Omental fat pad (tissue), 4 donors: Measurements from ENCODE around the gene ACTG2. TPM values are rescaled to one million over a fixed set of nuclear protein-coding genes. Genes with fewer than 3 reads are reported as not detected.

ENCODE experiments used
- ATAC-seq: fragments of 150-250 bp; one replicate; pipeline ENCODE4 v1.9.1; 2016; ENCODE audit warnings: mild to moderate bottlenecking, moderate library complexity; ENCODE audit not compliant: low FRiP score
- DNase-seq: peaks from one replicate; pipeline ENCODE4 v3.0.0-alpha.2; 2019; ENCODE audit warnings: low spot score
- CTCF ChIP-seq, 3 donors: fragments of 450-650 bp; IDR thresholded peaks; one replicate each; pipeline ENCODE4 v1.5.1; 2016 to 2017; ENCODE audit warnings: antibody characterized with exemption in 3 of 3, mild to moderate bottlenecking in 3 of 3, moderate library complexity in 2 of 3
- total RNA-seq, 4 donors: library from RNA; depleted of rRNA; stranded (reverse); fragments of >200 nt; gene quantifications; one replicate each; pipeline ENCODE4 v1.1.0, GENCODE V29; 2016

Gene ACTG2
- total RNA-seq, 4 donors from 2014 or later = 3.7 to 56.6 (median 7.4) TPM

- ATAC-seq (no peak), DNase-seq (no peak)
Observed at GRCh38 chr2:73961823-73962615, 69.2 kb downstream of the ACTG2 start.

GRCh38 chr2:73962798-73963197 lies 70.0 kb downstream of the ACTG2 start:
- ATAC-seq (no peak), DNase-seq (no peak)
- no peak for TF ChIP-seq CTCF (IDR thresholded peaks at IDR 0.05)

More at GRCh38 chr2:73961823-73962615, 69.2 kb downstream of the ACTG2 start:
- no peak for TF ChIP-seq CTCF (IDR thresholded peaks at IDR 0.05)

GRCh38 chr2:73963385-73964120 lies 70.7 kb downstream of the ACTG2 start:
- DNase-seq (no peak), ATAC-seq (no peak)
- TF ChIP-seq CTCF (IDR thresholded peaks at IDR 0.05) = no peak

GRCh38 chr2:73964223-73964622 lies 71.4 kb downstream of the ACTG2 start:
- no peak for TF ChIP-seq CTCF (IDR thresholded peaks at IDR 0.05)
- DNase-seq = no peak
- ATAC-seq = no peak

GRCh38 chr2:73965053-73965452 lies 72.2 kb downstream of the ACTG2 start:
- no peak for DNase-seq
- no peak for TF ChIP-seq CTCF (IDR thresholded peaks at IDR 0.05)
- no peak for ATAC-seq

GRCh38 chr2:73968357-73968937 lies 75.6 kb downstream of the ACTG2 start:
- DNase-seq (no peak), ATAC-seq (no peak)
- TF ChIP-seq CTCF (IDR thresholded peaks at IDR 0.05) = no peak
